CD4-positive, alpha-beta memory T cell (primary cell): ENCODE data around the gene GADL1. TPM values are rescaled to one million over a fixed set of nuclear protein-coding genes. Genes with fewer than 3 reads are reported as not detected.

Experiments used
- CTCF ChIA-PET: fragments of 350-600 bp; sonication (Branson Sonifier 250); formaldehyde crosslinking; loops from one replicate; lab custom pipeline; 2021; ENCODE audit warnings: inconsistent platforms; ENCODE audit not compliant: partially characterized antibody; lab: Charles Lee
- POLR2A ChIA-PET: fragments of 350-600 bp; sonication (Branson Sonifier 250); formaldehyde crosslinking; loops from one replicate; lab custom pipeline; 2021; ENCODE audit not compliant: partially characterized antibody; lab: Charles Lee
- DNase-seq, 5 donors: peaks; one replicate each; pipeline versions ENCODE4 v3.0.0 to v3.0.0-alpha.2; 2020 to 2022; ENCODE audit warnings: mixed read lengths in 1 of 5
- H3K27ac ChIP-seq: one replicate; pipeline ENCODE4 v1.7.0; 2013; ENCODE audit warnings: low read depth, low read length
- H3K27me3 ChIP-seq: 2 replicates; pipeline ENCODE4 v1.7.0; 2013; ENCODE audit warnings: mild to moderate bottlenecking, low read length, moderate library complexity; ENCODE audit not compliant: insufficient read depth
- H3K36me3 ChIP-seq: 2 replicates; pipeline ENCODE4 v1.7.0; 2013; ENCODE audit warnings: mild to moderate bottlenecking, low read length, moderate library complexity; ENCODE audit not compliant: insufficient read depth
- H3K4me1 ChIP-seq: 2 replicates; pipeline ENCODE4 v1.7.0; 2013; ENCODE audit warnings: mild to moderate bottlenecking, low read length, moderate library complexity; ENCODE audit not compliant: insufficient read depth
- H3K4me3 ChIP-seq, 2 donors: one replicate each; pipeline ENCODE4 v1.7.0; 2013; ENCODE audit warnings: low read length in 2 of 2, mild to moderate bottlenecking in 1 of 2
- H3K9me3 ChIP-seq, 2 donors: one replicate each; pipeline ENCODE4 v1.7.0; 2013; ENCODE audit warnings: low read length in 2 of 2, control low read depth in 1 of 2; ENCODE audit not compliant: control insufficient read depth in 1 of 2
- H3K27ac Mint-ChIP-seq, 7 donors: one replicate each; pipeline ENCODE4 v1.8.0; 2020 to 2021; ENCODE audit warnings: mixed read lengths in 7 of 7, mild to moderate bottlenecking in 6 of 7, inconsistent platforms in 3 of 7, moderate library complexity in 3 of 7
- H3K27me3 Mint-ChIP-seq, 2 donors: one replicate each; pipeline ENCODE4 v1.8.0; 2020 to 2021; ENCODE audit warnings: mixed read lengths in 2 of 2
- H3K36me3 Mint-ChIP-seq, 2 donors: one replicate each; pipeline ENCODE4 v1.8.0; 2020 to 2021; ENCODE audit warnings: mixed read lengths in 2 of 2, inconsistent platforms in 1 of 2, mild to moderate bottlenecking in 1 of 2
- H3K4me1 Mint-ChIP-seq, 4 donors: one replicate each; pipeline ENCODE4 v1.8.0; 2020 to 2021; ENCODE audit warnings: mixed read lengths in 4 of 4, mild to moderate bottlenecking in 1 of 4
- H3K4me3 Mint-ChIP-seq, 8 donors: one replicate each; pipeline ENCODE4 v1.8.0; 2020 to 2021; ENCODE audit warnings: mixed read lengths in 8 of 8, mild to moderate bottlenecking in 7 of 8, moderate library complexity in 6 of 8, inconsistent platforms in 3 of 8
- H3K9me3 Mint-ChIP-seq, 8 donors: one replicate each; pipeline ENCODE4 v1.8.0; 2020 to 2021; ENCODE audit warnings: mixed read lengths in 8 of 8, mild to moderate bottlenecking in 5 of 8, inconsistent platforms in 3 of 8, moderate library complexity in 1 of 8
- intact Hi-C: fragments of 100-400 bp; cut with micrococcal nuclease; formaldehyde crosslinking; loops from one replicate; pipeline ENCODE4 v1.15.1; 2023
- polyA plus RNA-seq, 2 donors: library from polyadenylated mRNA; unstranded; fragments of 300-500 nt; fragmentation: Illumina TruSeq; gene quantifications; one replicate each; pipeline ENCODE4 v1.2.3, GENCODE V29; 2021
- total RNA-seq, 2 experiments: library from RNA; stranded (reverse); gene quantifications; one replicate each; pipeline ENCODE4 v1.2.3, GENCODE V29; 2021

Gene GADL1
- total and polyA plus RNA-seq, 4 experiments from 2014 or later: not detected

- Histone ChIP-seq H3K27me3 (no peaks in the 10 kb centered on the region), H3K4me1 (no peaks in the 10 kb centered on the region), H3K9me3 (no peaks in the 10 kb centered on the region), H3K4me3 (no peak overlapping the region), H3K27ac (no peak overlapping the region), H3K36me3 (peaks cover 25% of the 10 kb centered on the region)
- no peak for DNase-seq
- POLR2A ChIA-PET: no interaction called here
- CTCF ChIA-PET: interaction anchor here (0.6 to 1.0 kb wide), 2 partner anchors 137 to 500 kb away, joined by 3 read pairs; no protein-coding TSS in a partner anchor
- intact Hi-C loops: no loop called here
- H3K4me3 Mint-ChIP-seq: no peak overlapping the region
- H3K9me3 Mint-ChIP-seq: peaks cover 0 to 6% (median 0%) of the 10 kb centered on the region in 8 donors
- H3K27me3 Mint-ChIP-seq: no peaks in the 10 kb centered on the region
- peak overlapping the region in 1 of 7 donors; percentile 30 for H3K27ac Mint-ChIP-seq
- H3K4me1 Mint-ChIP-seq: peaks cover 0 to 9% (median 5%) of the 10 kb centered on the region in 4 donors
- H3K36me3 Mint-ChIP-seq: peaks cover 45 to 51% of the 10 kb centered on the region in 2 donors
Observed at GRCh38 chr3:30698549-30698948, 195.9 kb downstream of the GADL1 start.

- Mint-ChIP-seq H3K4me3 (no peak overlapping the region), H3K9me3 (no peaks in the 10 kb centered on the region), H3K36me3 (peaks cover 50 to 64% of the 10 kb centered on the region in 2 donors), H3K4me1 (peaks cover 14 to 21% (median 18%) of the 10 kb centered on the region in 4 donors), H3K27ac (peak overlapping the region in 4 of 7 donors; percentile 49 to 79 (median 64)), H3K27me3 (no peaks in the 10 kb centered on the region)
- H3K4me3 ChIP-seq: no peak overlapping the region
- H3K36me3 ChIP-seq: peaks cover 35% of the 10 kb centered on the region
- ChIA-PET POLR2A (interaction anchor here (1.0 kb wide), 1 partner anchor 92 kb away, joined by 3 read pairs; no protein-coding TSS in a partner anchor), CTCF (interaction anchor here (1.1 to 6.5 kb wide), 6 partner anchors 8 to 588 kb away, joined by 3 to 74 read pairs (median 3); no protein-coding TSS in a partner anchor)
- DNase-seq: no peak
- H3K27ac ChIP-seq: no peak overlapping the region
- H3K9me3 ChIP-seq: no peaks in the 10 kb centered on the region
- intact Hi-C loops: no loop called here
- H3K27me3 ChIP-seq: no peaks in the 10 kb centered on the region
- no peaks in the 10 kb centered on the region for H3K4me1 ChIP-seq
Observed at GRCh38 chr3:30696896-30697295, 197.6 kb downstream of the GADL1 start.

GRCh38 chr3:30696403-30696819, 198.1 kb downstream of the GADL1 start:
- Histone ChIP-seq H3K27ac (no peak overlapping the region), H3K36me3 (peaks cover 35% of the 10 kb centered on the region), H3K4me3 (no peak overlapping the region), H3K9me3 (no peaks in the 10 kb centered on the region), H3K27me3 (no peaks in the 10 kb centered on the region), H3K4me1 (no peaks in the 10 kb centered on the region)
- CTCF ChIA-PET: interaction anchor here (1.1 to 6.5 kb wide), 5 partner anchors 67 to 588 kb away, joined by 3 to 74 read pairs (median 3); no protein-coding TSS in a partner anchor
- Mint-ChIP-seq H3K4me3 (no peak overlapping the region), H3K27me3 (no peaks in the 10 kb centered on the region), H3K4me1 (peaks cover 17 to 23% (median 19%) of the 10 kb centered on the region in 4 donors), H3K36me3 (peaks cover 51 to 68% of the 10 kb centered on the region in 2 donors), H3K27ac (peak overlapping the region in 3 of 7 donors; percentile 23 to 79 (median 49)), H3K9me3 (no peaks in the 10 kb centered on the region)
- DNase-seq: no peak
- POLR2A ChIA-PET: interaction anchor here (1.0 to 1.6 kb wide), 2 partner anchors 11 to 91 kb away, joined by 3 read pairs; no protein-coding TSS in a partner anchor
- intact Hi-C loops: no loop called here

- Mint-ChIP-seq H3K27ac (peak overlapping the region in 3 of 7 donors; percentile 16 to 46 (median 39)), H3K4me3 (no peak overlapping the region), H3K4me1 (peaks cover 26 to 29% (median 27%) of the 10 kb centered on the region in 4 donors), H3K9me3 (no peaks in the 10 kb centered on the region), H3K27me3 (no peaks in the 10 kb centered on the region), H3K36me3 (peaks cover 52 to 73% of the 10 kb centered on the region in 2 donors)
- H3K4me3 ChIP-seq: no peak overlapping the region
- no peak overlapping the region for H3K27ac ChIP-seq
- H3K4me1 ChIP-seq: peaks cover 7% of the 10 kb centered on the region
- ChIA-PET CTCF (interaction anchor here (0.6 to 6.5 kb wide), 11 partner anchors 38 to 682 kb away, joined by 3 to 74 read pairs (median 3); no protein-coding TSS in a partner anchor), POLR2A (interaction anchor here (1.6 to 4.5 kb wide), 2 partner anchors 12 to 38 kb away, joined by 3 to 18 read pairs; no protein-coding TSS in a partner anchor)
- no peaks in the 10 kb centered on the region for H3K27me3 ChIP-seq
- H3K36me3 ChIP-seq: peaks cover 42% of the 10 kb centered on the region
- no peaks in the 10 kb centered on the region for H3K9me3 ChIP-seq
- DNase-seq: no peak
- intact Hi-C loops: no loop called here
Observed at GRCh38 chr3:30695302-30696061, 199.0 kb downstream of the GADL1 start.

- POLR2A ChIA-PET: interaction anchor here (0.9 to 4.5 kb wide), 4 partner anchors 9 to 88 kb away, joined by 3 to 18 read pairs (median 6); partner anchors contain the start of gene TGFBR2
- Mint-ChIP-seq H3K36me3 (peaks cover 60 to 79% of the 10 kb centered on the region in 2 donors), H3K4me3 (no peak overlapping the region)
Observed at GRCh38 chr3:30694668-30695067, 199.8 kb downstream of the GADL1 start.

GRCh38 chr3:30694148-30694547, 200.3 kb downstream of the GADL1 start:
- Histone ChIP-seq H3K4me3 (no peak overlapping the region), H3K27me3 (no peaks in the 10 kb centered on the region), H3K27ac (no peak overlapping the region), H3K9me3 (no peaks in the 10 kb centered on the region), H3K36me3 (peaks cover 54% of the 10 kb centered on the region), H3K4me1 (peaks cover 20% of the 10 kb centered on the region)
- ChIA-PET POLR2A (interaction anchor here (0.9 to 4.5 kb wide), 13 partner anchors 10 to 375 kb away, joined by 3 to 18 read pairs (median 4); partner anchors contain the start of gene TGFBR2), CTCF (interaction anchor here (0.7 to 6.5 kb wide), 41 partner anchors 10 to 680 kb away, joined by 3 to 74 read pairs (median 5); no protein-coding TSS in a partner anchor)
- Mint-ChIP-seq H3K4me3 (no peak overlapping the region), H3K27me3 (no peaks in the 10 kb centered on the region), H3K4me1 (peaks cover 29 to 41% (median 33%) of the 10 kb centered on the region in 4 donors), H3K27ac (peak overlapping the region in 3 of 7 donors; percentile 16 to 58 (median 41)), H3K9me3 (no peaks in the 10 kb centered on the region), H3K36me3 (peaks cover 60 to 84% of the 10 kb centered on the region in 2 donors)
- intact Hi-C loops: loop anchor here (5.0 kb wide), 1 partner anchor 257 kb away; no protein-coding TSS in a partner anchor
- no peak for DNase-seq

More at GRCh38 chr3:30694668-30695067, 199.8 kb downstream of the GADL1 start:
- intact Hi-C loops: loop anchor here (5.0 kb wide), 1 partner anchor 257 kb away; no protein-coding TSS in a partner anchor
- no peak overlapping the region for H3K27ac ChIP-seq
- H3K27me3 ChIP-seq: no peaks in the 10 kb centered on the region
- H3K4me3 ChIP-seq: no peak overlapping the region
- Mint-ChIP-seq H3K27me3 (no peaks in the 10 kb centered on the region), H3K9me3 (no peaks in the 10 kb centered on the region), H3K4me1 (peaks cover 27 to 36% (median 31%) of the 10 kb centered on the region in 4 donors), H3K27ac (peak overlapping the region in 3 of 7 donors; percentile 16 to 58 (median 41))
- peaks cover 49% of the 10 kb centered on the region for H3K36me3 ChIP-seq
- no peak for DNase-seq
- H3K9me3 ChIP-seq: no peaks in the 10 kb centered on the region
- CTCF ChIA-PET: interaction anchor here (0.6 to 6.5 kb wide), 20 partner anchors 12 to 681 kb away, joined by 3 to 74 read pairs (median 5); no protein-coding TSS in a partner anchor
- peaks cover 15% of the 10 kb centered on the region for H3K4me1 ChIP-seq
